GM23338 (cell line): ENCODE results near the gene SLC25A26. TPM values are rescaled to one million over a fixed set of nuclear protein-coding genes. Genes with fewer than 3 reads are reported as not detected.

Source experiments
- ATAC-seq: fragments of 200-7000 bp; cut with Tn5 transposase; 3 replicates; pipeline ENCODE4 v1.9.1; 2020
- DNase-seq: peaks from one replicate; pipeline ENCODE4 v3.0.0-alpha.2; 2015; ENCODE audit warnings: low spot score
- H2AFZ ChIP-seq: fragments of 200-600 bp; sonication (generic); 2 replicates; pipeline ENCODE4 v1.8.0; 2016; ENCODE audit warnings: antibody characterized with exemption, mild to moderate bottlenecking, moderate library complexity
- H3F3A ChIP-seq: fragments of 200-600 bp; sonication (generic); replicated peaks from 2 replicates; pipeline ENCODE4 v1.8.0; 2017; ENCODE audit warnings: antibody characterized with exemption, mixed run types, low read depth
- H3K27ac ChIP-seq: fragments of 200-600 bp; sonication (generic); 2 replicates; pipeline ENCODE4 v1.6.1; 2016; ENCODE audit warnings: low read depth
- H3K27me3 ChIP-seq: fragments of 200-600 bp; sonication (generic); 2 replicates; pipeline ENCODE4 v1.8.0; 2016; ENCODE audit warnings: mild to moderate bottlenecking, mixed run types, moderate library complexity; ENCODE audit not compliant: insufficient read depth
- H3K36me3 ChIP-seq: fragments of 200-600 bp; sonication (generic); 2 replicates; pipeline ENCODE4 v1.8.0; 2016; ENCODE audit warnings: mild to moderate bottlenecking; ENCODE audit not compliant: insufficient read depth
- H3K4me1 ChIP-seq: fragments of 200-600 bp; sonication (generic); 2 replicates; pipeline ENCODE4 v1.8.0; 2016; ENCODE audit warnings: mild to moderate bottlenecking, moderate library complexity; ENCODE audit not compliant: insufficient read depth
- H3K4me2 ChIP-seq: fragments of 200-600 bp; sonication (generic); 2 replicates; pipeline ENCODE4 v1.7.1; 2017; ENCODE audit warnings: mixed run types
- H3K4me3 ChIP-seq: fragments of 200-600 bp; sonication (generic); 2 replicates; pipeline ENCODE4 v1.6.1; 2016; ENCODE audit warnings: mixed run types
- H3K79me2 ChIP-seq: fragments of 200-600 bp; sonication (generic); replicated peaks from 2 replicates; pipeline ENCODE4 v1.8.0; 2017; ENCODE audit warnings: mild to moderate bottlenecking; ENCODE audit not compliant: insufficient read depth
- H3K9me2 ChIP-seq: fragments of 200-600 bp; sonication (generic); 2 replicates; pipeline ENCODE4 v1.8.0; 2017; ENCODE audit not compliant: insufficient read depth
- H4K20me1 ChIP-seq: fragments of 200-600 bp; sonication (generic); replicated peaks from 2 replicates; pipeline ENCODE4 v1.8.0; 2017; ENCODE audit warnings: mild to moderate bottlenecking; ENCODE audit not compliant: insufficient read depth
- H3K27ac Mint-ChIP-seq: 2 replicates; pipeline ENCODE4 v1.8.0; 2020; ENCODE audit warnings: inconsistent platforms, mild to moderate bottlenecking, moderate library complexity, mixed read lengths
- H3K27me3 Mint-ChIP-seq: 3 replicates; pipeline ENCODE4 v1.8.0; 2022; ENCODE audit warnings: low read depth, mild to moderate bottlenecking, moderate library complexity, mixed read lengths, inconsistent platforms; ENCODE audit not compliant: insufficient read depth, poor library complexity
- H3K36me3 Mint-ChIP-seq: 3 replicates; pipeline ENCODE4 v1.8.0; 2021; ENCODE audit warnings: low read depth, mild to moderate bottlenecking, inconsistent platforms, moderate library complexity, mixed read lengths
- H3K4me1 Mint-ChIP-seq: 3 replicates; pipeline ENCODE4 v1.8.0; 2020; ENCODE audit warnings: mild to moderate bottlenecking, inconsistent platforms, mixed read lengths
- H3K4me3 Mint-ChIP-seq: 3 replicates; pipeline ENCODE4 v1.8.0; 2021; ENCODE audit warnings: moderate library complexity, mild to moderate bottlenecking, inconsistent platforms, mixed read lengths
- H3K9me3 Mint-ChIP-seq: 3 replicates; pipeline ENCODE4 v1.8.0; 2020; ENCODE audit warnings: moderate library complexity, mild to moderate bottlenecking, inconsistent platforms, mixed read lengths
- EZH2 ChIP-seq: fragments of 200-600 bp; sonication (generic); IDR thresholded peaks from one replicate; pipeline ENCODE4 v1.8.0; 2017; ENCODE audit warnings: antibody characterized with exemption, mild to moderate bottlenecking, low read depth; ENCODE audit not compliant: unreplicated experiment
- JUNB ChIP-seq: IDR thresholded peaks from one replicate; pipeline ENCODE4 v1.6.1; 2016; ENCODE audit warnings: antibody characterized with exemption; ENCODE audit not compliant: unreplicated experiment
- POLR2AphosphoS5 ChIP-seq: IDR thresholded peaks from 2 replicates; pipeline ENCODE4 v1.6.1; 2016; ENCODE audit warnings: antibody characterized with exemption, low read depth
- REST ChIP-seq: IDR thresholded peaks from one replicate; pipeline ENCODE4 v1.6.1; 2018; ENCODE audit warnings: antibody characterized with exemption; ENCODE audit not compliant: unreplicated experiment
- ZNF114 ChIP-seq: fragments of 250-450 bp; sonication (Bioruptor Pico); IDR thresholded peaks from 2 replicates; pipeline ENCODE4 v1.5.0; 2020; ENCODE audit warnings: mild to moderate bottlenecking, moderate library complexity
- polyA plus RNA-seq: library from polyadenylated mRNA; unstranded; fragments of >200 nt; fragmentation: Nextera tagmentation; extraction: Ambion mirVana; gene quantifications from 2 replicates; pipeline ENCODE4 v1.2.1, GENCODE V29; 2016
- total RNA-seq: library from RNA; depleted of rRNA; stranded (reverse); fragments of >200 nt; shearing (Covaris generic); gene quantifications from 2 replicates; pipeline ENCODE4 v1.2.3, GENCODE V29; 2014
- TF ChIP-seq, protein P1 (sequence below): fragments of 250-450 bp; sonication (Bioruptor Pico); IDR thresholded peaks from 2 replicates; pipeline ENCODE4 v1.5.0; 2020; ENCODE audit warnings: mild to moderate bottlenecking, moderate library complexity
- TF ChIP-seq, protein P2 (sequence below), 2 experiments: fragments of 200-600 bp in 1 of 2; sonication (generic) in 1 of 2; conservative IDR thresholded peaks; 2 replicates each; pipeline versions ENCODE4 v1.5.1 to v1.6.1; 2016 to 2017; ENCODE audit warnings: antibody characterized with exemption in 2 of 2, low read depth in 2 of 2, mild to moderate bottlenecking in 2 of 2, moderate library complexity in 1 of 2

SLC25A26 gene
- total and polyA plus RNA-seq, 2 experiments from 2014 or later = 24.8 to 40.2 TPM

DNA sequence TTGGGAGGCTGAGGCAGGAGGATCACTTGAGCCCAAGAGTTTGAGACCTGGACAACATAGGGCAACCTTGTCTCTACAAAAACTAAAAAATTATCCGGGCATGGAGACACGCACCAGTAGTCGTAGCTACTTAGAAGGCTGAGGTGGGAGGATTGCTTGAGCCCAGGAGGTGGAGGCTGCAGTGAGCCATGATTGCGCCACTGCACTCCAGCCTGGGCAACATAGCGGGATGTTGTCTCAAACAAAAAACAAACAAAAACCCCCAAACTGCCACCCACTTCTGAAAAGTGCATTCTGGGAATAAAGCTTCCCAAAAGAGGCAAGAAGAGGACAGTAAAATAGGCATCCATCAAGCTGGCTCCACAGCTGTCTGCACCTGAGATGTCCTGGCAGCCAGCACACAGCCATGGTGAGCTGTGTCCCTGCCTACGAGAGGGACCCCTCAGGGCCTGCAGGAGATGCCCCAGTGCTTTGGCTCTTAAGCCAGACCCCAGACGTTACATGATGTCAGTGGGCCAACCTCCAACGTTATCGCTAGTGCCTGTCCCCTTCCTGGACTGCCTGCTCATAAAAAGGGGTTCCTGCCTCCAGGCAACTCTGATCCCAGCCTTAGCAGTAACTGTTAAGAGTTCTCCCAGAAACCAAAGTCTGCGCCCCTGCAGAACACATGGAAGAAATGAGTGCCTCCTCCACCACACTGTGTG is 178.9 kb downstream of the SLC25A26 start:
- no peak overlapping the region for H3K4me2 ChIP-seq
- H4K20me1 ChIP-seq = peaks cover 33% of the 10 kb centered on the region
- no peak for DNase-seq
- peaks cover 22% of the 10 kb centered on the region for H3K27me3 Mint-ChIP-seq
- H3K27me3 ChIP-seq = no peaks in the 10 kb centered on the region
- peaks cover 28% of the 10 kb centered on the region for H3K36me3 ChIP-seq
- ATAC-seq = no peak
- H3K4me3 ChIP-seq = no peak overlapping the region
- H3K79me2 ChIP-seq = peaks cover 33% of the 10 kb centered on the region
- peaks cover 48% of the 10 kb centered on the region for H3K4me1 Mint-ChIP-seq
- peaks cover 97% of the 10 kb centered on the region for H3K36me3 Mint-ChIP-seq
- H2AFZ ChIP-seq = no peak overlapping the region
- H3K27ac Mint-ChIP-seq = peak overlapping the region; percentile 70; the same call in 1 of the 2 replicates
- no peaks in the 10 kb centered on the region; the same call in 2 of the 3 replicates for H3K9me3 Mint-ChIP-seq
- no peaks in the 10 kb centered on the region for H3F3A ChIP-seq
- H3K4me1 ChIP-seq = peaks cover 14% of the 10 kb centered on the region
- H3K4me3 Mint-ChIP-seq = no peak overlapping the region
- no peak overlapping the region for H3K27ac ChIP-seq
- no peaks in the 10 kb centered on the region; the same call in 1 of the 2 replicates for H3K9me2 ChIP-seq
- TF ChIP-seq, protein P1, sequence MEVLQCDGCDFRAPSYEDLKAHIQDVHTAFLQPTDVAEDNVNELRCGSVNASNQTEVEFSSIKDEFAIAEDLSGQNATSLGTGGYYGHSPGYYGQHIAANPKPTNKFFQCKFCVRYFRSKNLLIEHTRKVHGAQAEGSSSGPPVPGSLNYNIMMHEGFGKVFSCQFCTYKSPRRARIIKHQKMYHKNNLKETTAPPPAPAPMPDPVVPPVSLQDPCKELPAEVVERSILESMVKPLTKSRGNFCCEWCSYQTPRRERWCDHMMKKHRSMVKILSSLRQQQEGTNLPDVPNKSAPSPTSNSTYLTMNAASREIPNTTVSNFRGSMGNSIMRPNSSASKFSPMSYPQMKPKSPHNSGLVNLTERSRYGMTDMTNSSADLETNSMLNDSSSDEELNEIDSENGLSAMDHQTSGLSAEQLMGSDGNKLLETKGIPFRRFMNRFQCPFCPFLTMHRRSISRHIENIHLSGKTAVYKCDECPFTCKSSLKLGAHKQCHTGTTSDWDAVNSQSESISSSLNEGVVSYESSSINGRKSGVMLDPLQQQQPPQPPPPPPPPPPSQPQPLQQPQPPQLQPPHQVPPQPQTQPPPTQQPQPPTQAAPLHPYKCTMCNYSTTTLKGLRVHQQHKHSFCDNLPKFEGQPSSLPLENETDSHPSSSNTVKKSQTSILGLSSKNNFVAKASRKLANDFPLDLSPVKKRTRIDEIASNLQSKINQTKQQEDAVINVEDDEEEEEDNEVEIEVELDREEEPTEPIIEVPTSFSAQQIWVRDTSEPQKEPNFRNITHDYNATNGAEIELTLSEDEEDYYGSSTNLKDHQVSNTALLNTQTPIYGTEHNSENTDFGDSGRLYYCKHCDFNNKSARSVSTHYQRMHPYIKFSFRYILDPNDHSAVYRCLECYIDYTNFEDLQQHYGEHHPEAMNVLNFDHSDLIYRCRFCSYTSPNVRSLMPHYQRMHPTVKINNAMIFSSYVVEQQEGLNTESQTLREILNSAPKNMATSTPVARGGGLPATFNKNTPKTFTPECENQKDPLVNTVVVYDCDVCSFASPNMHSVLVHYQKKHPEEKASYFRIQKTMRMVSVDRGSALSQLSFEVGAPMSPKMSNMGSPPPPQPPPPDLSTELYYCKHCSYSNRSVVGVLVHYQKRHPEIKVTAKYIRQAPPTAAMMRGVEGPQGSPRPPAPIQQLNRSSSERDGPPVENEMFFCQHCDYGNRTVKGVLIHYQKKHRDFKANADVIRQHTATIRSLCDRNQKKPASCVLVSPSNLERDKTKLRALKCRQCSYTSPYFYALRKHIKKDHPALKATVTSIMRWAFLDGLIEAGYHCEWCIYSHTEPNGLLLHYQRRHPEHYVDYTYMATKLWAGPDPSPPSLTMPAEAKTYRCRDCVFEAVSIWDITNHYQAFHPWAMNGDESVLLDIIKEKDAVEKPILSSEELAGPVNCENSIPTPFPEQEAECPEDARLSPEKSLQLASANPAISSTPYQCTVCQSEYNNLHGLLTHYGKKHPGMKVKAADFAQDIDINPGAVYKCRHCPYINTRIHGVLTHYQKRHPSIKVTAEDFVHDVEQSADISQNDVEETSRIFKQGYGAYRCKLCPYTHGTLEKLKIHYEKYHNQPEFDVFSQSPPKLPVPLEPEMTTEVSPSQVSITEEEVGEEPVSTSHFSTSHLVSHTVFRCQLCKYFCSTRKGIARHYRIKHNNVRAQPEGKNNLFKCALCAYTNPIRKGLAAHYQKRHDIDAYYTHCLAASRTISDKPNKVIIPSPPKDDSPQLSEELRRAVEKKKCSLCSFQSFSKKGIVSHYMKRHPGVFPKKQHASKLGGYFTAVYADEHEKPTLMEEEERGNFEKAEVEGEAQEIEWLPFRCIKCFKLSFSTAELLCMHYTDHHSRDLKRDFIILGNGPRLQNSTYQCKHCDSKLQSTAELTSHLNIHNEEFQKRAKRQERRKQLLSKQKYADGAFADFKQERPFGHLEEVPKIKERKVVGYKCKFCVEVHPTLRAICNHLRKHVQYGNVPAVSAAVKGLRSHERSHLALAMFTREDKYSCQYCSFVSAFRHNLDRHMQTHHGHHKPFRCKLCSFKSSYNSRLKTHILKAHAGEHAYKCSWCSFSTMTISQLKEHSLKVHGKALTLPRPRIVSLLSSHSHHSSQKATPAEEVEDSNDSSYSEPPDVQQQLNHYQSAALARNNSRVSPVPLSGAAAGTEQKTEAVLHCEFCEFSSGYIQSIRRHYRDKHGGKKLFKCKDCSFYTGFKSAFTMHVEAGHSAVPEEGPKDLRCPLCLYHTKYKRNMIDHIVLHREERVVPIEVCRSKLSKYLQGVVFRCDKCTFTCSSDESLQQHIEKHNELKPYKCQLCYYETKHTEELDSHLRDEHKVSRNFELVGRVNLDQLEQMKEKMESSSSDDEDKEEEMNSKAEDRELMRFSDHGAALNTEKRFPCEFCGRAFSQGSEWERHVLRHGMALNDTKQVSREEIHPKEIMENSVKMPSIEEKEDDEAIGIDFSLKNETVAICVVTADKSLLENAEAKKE (CRISPR knock-in tag) = no peak
- TF ChIP-seq ZNF114 (no peak), POLR2AphosphoS5 (no peak), EZH2 (no peak), JUNB (no peak), REST (no peak)
- TF ChIP-seq, protein P2, sequence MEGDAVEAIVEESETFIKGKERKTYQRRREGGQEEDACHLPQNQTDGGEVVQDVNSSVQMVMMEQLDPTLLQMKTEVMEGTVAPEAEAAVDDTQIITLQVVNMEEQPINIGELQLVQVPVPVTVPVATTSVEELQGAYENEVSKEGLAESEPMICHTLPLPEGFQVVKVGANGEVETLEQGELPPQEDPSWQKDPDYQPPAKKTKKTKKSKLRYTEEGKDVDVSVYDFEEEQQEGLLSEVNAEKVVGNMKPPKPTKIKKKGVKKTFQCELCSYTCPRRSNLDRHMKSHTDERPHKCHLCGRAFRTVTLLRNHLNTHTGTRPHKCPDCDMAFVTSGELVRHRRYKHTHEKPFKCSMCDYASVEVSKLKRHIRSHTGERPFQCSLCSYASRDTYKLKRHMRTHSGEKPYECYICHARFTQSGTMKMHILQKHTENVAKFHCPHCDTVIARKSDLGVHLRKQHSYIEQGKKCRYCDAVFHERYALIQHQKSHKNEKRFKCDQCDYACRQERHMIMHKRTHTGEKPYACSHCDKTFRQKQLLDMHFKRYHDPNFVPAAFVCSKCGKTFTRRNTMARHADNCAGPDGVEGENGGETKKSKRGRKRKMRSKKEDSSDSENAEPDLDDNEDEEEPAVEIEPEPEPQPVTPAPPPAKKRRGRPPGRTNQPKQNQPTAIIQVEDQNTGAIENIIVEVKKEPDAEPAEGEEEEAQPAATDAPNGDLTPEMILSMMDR (conservative IDR thresholded peaks at IDR 0.05; ENCODE audit: low read depth in 2 of 2) = no peak
